GM12873 (cell line): ENCODE measurements around the gene TNK2.

ENCODE experiments used
- CTCF ChIP-seq: IDR thresholded peaks from 2 replicates; pipeline ENCODE4 v1.5.1; 2012; ENCODE audit warnings: low read depth, mild to moderate bottlenecking, moderate library complexity, low read length, control low read depth; ENCODE audit not compliant: insufficient read depth; ENCODE audit errors: missing control alignments

TNK2 gene

GRCh38 chr3:195885036-195885891 lies 23.1 kb downstream of the TNK2 start:
- no peak for TF ChIP-seq CTCF

DNA sequence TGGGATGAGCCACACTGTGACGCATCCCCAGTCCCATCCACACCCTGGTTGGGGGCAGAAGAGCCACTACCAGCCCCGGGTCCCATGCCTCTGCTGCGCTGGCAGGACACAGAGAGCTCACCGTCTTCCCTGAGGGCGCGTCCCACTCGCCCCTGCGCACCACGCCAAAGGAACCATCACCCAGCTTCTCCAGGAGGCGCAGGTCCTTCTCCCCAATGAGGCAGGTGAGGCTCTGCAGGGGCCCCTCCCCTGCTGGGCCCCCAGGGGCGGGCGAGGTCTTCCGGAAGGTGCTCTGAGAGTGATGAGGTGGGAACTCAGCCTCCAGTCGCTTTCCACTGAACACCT lies 23.7 kb downstream of the TNK2 start:
- TF ChIP-seq CTCF = no peak

DNA sequence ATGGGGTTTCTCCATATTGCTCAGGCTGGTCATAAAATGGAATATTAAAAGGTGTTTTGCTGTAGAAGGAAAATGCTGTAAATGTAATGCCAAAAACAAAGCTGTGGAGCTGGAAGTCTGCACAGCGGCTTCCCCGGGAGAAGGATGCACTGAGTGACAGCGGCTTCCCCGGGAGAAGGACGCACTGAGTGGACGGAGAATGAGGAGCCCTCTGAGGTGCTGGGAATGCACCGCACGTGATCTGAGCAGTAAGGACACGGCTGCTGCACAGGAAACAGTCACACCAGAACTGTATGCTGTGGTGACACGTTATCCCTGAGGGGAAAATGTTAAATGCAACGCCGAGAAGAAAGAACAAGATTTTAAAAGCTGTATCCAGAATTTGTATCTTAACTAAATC lies 24.6 kb downstream of the TNK2 start:
- no peak for TF ChIP-seq CTCF

DNA sequence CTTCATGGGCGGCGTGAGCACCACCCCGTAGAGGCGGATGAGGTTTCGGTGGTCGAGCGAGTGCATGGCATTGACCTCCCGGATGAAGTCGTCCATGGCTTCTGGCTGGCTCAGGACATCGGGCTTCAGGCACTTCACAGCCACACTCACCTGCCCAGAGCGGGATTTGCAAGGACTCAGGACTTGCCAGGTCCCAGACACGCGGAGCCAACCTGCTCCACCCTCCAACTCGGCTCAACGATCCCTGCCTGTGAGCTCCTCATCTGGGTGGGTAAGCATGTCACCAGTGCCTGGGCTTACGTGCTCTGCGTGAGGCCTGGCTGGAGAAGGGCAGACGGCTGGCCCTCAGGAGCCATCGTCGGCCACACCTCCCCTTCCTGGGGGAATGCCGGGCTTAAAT lies 25.2 kb downstream of the TNK2 start:
- no peak for TF ChIP-seq CTCF

- no peak for TF ChIP-seq CTCF
Measured at GRCh38 chr3:195882002-195882441, 26.3 kb downstream of the TNK2 start.

DNA sequence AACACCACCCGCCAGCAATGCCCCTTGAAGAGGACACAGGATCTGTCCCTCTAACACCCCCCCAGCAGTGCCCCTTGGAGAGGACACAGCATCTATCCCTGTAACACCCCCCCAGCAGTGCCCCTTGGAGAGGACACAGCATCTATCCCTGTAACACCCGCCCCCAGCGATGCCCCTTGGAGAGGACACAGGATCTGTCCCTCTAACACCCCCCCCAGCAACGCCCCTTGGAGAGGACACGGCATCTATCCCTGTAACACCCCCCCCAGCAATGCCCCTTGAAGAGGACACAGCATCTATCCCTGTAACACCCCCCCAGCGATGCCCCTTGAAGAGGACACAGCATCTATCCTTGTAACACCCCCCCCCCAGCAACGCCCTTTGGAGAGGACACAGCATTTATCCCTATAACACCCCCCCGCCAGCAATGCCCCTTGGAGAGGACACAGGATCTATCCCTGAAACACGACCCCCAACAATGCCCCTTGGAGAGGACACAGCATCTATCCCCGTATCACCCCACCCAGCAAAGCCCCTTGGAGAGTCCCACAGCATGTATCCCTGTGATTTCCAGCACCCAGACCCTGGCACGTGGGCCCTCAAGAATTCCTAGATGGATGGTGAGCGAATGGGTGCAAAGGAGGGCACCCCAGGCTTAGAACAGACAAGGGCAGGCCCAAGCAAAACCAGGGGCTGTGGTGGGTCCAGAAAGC lies 26.9 kb downstream of the TNK2 start:
- no peak for TF ChIP-seq CTCF

GRCh38 chr3:195880037-195880431 lies 28.3 kb downstream of the TNK2 start:
- TF ChIP-seq CTCF = no peak
